ENCODE results near the gene KRTAP5-6.
"Not testable (repeated sequence)": the region's sequence is repeated elsewhere in the genome, so short reads cannot be mapped to it uniquely, and the experiment has no call there.

The KRTAP5-6 gene

DNA sequence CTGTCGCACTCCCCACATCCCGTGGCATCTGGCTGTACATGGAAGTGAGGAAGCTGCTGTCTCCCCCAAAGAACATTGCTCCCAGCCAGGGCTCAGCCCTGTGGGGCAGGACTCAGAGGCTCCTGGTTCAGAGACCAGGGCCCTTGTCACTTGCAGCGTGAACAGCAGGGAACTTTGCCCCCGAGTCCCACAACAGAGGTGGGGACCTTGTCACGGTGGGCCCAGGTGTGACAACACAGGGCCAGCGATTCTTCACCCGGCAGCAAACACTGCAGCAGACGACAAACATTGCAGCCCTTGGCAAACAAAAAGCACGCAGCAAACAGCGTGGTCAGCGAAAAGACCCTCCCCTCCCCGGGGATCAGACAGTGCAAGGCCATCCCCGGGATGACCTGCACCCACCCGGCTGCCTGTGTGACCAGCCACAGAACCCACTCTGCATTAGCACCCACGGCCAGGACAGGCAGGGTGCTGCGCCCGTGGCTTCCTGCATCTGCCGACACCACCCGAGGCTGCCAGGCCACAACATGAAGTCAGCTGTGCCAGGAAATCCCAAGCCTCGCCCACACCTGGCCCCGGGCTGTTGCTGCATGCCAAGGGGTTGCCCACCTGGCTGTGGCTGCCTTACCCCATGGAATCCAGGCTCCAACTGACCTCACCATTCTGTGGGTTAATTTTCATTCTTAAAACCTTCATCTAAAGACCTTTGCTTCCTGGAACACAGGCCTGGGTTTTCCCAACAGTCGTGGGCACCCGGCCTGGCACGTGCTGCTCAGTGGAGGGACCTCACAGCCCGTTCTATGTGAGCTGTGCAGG, 35.3 kb upstream of the KRTAP5-6 start:
- not testable (repeated sequence) for DNase-seq

DNA sequence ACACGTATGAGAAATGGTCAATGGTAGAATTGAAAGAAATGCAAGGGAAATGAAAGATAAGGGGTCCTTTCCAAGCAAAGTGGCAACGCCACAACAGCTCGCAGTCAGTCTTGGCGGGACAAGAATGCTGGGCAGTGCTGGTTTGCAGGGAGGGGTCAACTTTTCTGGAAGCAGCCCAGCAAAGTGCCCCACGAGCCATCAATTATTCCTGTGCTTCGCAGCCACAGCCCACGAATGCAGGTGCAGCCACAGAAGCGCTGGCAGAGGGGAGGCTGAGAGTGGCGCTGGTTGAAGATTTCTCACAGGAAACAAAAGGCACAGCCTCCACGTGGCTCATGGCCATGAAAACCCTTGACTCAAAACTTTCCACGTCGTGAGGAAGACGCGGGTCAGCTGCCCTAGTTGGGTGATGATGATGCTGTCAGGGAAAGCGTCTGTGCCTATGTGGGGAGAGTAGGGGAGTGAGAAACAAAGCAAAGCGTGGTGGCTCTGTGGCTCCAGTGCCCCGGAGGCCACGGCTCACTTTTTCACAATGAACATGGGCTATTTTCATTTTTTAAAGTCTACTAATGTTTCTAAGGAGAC, 34.2 kb upstream of the KRTAP5-6 start:
- DNase-seq = not testable (repeated sequence)

DNA sequence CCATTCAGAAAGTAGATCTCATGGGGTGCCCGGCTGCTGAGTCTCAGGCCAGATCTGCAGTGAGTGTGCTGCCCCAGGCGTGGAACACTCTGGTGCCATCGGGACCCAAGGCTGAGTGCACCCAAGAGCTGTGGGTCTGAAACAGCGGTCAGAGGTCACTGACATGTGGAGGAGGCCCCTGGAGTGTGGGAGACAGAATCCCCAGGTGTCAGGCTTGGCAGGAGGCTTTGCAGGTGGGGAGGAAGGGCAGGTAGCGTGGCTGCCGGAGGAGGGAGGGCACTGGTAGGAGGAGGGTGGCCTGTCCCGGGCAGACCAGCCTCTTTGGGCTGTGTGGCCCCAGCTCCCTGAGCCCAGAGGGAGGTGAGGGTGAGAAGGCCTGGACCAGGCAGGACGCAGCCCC, 31.7 kb upstream of the KRTAP5-6 start:
- no peak for DNase-seq

DNA sequence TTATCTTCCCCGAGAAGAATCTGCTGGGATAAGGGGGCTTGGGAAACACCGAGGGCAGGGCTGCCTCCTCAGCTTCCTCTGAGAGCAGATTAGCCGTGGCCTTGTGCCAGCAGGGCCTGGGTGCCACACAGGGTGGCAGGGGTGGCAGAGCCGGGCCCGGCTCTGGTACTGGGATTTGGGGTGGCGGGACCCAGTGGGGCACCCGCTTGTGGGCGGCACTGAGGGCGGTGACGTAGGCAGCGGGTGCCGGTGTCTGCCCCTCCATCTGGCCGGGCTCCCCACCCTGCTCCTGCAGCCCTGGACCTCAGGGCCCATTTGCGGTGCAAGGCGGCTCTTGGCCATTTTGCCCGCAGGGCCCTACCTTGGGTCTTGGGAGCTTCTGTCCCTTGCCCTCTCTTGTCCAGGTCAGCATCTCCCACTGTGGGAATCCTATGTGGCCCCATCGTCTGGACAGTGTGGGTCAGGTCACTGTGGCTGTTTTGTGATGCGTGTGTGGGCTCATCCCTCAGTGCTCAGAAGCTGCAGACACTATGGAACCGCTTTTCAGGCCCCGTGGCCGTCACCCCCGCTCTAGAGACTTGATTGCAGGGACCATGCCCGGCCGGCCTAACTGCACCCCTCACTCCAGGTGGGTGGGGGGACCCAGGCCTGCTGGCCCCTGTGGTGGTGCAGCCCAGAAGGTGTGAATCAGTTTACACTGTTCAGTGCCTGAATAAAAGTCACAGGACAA, 29.7 kb upstream of the KRTAP5-6 start:
- no peak for DNase-seq

DNA sequence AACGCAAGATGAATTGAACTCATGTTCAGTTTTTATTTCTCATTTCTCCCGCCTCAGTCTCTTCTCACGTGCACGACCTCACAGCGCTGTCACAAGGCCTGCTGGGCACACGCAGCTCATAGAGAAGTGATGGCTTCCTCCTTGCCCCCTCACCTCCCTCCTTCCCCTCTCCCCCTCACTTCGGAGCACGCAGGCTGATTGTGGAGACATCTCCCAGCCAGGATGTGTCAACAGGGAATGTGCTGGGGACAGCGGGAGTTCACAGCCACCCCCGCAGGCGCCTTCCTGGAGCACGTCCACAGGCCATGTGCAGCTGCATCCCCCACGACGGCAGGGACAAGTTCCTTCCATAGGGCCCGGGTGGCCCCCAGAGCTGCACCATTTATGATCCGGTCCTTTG, 29.1 kb upstream of the KRTAP5-6 start:
- no peak for DNase-seq

DNA sequence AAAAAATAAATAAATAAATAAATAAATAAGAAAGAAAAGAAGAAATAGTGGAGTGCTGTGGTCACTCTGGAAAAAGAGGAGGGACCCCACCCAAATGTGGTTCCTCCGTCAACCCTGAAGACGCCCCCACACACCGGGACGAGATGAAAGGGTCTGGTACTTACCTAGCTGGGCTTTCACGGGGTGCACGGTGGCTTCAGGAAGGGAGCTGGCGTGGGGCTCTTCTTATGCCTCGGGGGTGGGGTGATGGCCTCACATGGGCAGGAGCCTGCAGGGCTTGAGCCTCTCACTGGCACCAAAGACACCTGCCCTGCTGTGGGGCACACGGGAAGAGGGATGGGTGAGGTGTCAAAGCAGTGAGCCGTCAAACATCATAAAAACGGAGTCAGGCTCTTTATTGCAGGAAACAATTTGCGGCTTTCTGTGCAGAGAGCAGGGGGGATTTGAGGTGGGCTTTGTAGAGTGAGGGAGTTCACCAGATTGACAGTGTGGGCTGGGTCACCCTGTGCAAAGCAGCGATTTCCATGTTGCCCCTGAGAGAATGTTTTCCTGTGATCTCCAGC, 28.0 kb upstream of the KRTAP5-6 start:
- no peak for DNase-seq

DNA sequence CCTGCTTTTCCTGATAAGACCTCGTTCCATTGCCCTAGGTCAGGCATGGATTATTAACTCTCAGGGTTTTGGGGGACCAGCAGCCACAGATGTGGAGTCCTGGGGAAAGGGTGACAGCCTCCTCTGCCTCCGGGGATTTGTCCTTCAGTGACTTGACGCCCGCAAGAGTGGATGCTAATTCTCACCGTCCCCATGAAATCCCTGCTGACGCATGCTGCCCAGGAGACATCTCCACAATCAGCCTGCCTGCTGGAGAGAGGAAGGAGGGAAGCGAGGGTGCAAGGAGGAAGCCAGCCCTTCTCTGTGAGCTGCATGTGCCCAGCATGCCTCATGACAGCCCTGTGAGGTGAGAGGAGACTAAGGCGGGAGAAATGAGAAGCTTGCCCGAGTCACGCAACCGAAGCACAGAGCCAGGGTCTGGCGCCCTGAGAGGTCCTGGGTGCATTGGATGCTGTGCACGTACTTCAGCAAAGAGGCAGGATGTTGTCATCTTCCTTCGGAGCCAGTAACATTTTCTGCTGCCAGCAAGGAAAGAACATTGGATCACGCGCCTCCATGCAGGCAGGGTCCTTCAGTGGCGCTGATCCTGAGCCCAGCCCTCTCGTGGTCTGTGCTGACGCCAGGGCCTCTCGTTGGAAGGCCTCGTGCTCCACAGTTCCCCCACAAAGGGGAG, 27.3 kb upstream of the KRTAP5-6 start:
- no peak for DNase-seq

DNA sequence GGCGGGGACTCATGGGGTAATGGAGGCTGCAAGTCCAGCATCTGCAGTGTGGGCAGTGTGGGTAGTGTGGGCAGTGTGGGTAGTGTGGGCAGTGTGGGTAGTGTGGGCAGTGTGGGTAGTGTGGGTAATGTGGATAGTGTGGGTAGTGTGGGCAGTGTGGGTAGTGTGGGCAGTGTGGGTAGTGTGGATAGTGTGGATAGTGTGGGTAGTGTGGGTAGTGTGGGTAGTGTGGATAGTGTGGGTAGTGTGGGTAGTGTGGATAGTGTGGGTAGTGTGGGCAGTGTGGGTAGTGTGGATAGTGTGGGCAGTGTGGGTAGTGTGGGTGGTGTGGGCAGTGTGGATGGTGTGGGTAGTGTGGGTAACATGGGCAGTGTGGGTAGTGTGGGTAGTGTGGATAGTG, 26.5 kb upstream of the KRTAP5-6 start:
- not testable (repeated sequence) for DNase-seq

DNA sequence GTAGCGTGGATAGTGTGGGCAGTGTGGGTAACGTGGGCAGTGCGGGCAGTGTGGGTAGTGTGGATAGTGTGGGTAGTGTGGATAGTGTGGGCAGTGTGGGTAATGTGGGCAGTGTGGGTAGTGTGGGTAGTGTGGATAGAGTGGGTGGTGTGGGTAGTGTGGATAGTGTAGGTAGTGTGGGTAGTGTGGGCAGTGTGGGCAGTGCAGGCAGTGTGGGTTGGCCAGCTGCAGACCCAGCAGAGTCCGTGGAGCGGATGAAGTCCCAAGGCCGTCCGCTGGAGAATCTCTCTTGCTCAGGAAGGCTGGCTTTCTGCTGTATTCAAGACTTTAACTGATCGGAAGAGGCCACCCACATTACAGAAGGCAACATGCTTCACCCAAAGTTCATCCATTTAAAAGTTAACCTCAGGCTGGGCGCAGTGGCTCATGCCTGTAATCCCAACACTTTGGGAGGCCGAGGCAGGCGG, 26.1 kb upstream of the KRTAP5-6 start:
- DNase-seq = no peak

DNA sequence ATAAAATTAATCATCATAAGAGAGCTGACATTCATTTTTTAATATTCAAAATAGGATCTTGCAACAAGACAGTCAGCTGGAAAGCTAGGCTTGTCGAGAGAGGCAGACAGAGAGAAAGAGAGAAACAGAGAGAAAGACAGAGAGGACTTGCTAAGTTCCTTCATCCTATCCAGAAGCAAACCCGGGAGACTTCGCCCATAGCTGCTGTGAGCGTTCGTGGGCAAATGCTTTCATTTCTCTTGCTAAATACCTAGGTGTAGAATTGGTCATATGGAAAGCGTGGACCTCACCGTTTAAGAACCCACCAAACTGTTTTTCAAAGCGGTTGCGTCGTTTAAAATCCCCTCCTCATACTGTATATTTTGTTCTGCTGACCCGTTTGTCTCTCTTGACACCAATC, 25.3 kb upstream of the KRTAP5-6 start:
- no peak for DNase-seq

DNA sequence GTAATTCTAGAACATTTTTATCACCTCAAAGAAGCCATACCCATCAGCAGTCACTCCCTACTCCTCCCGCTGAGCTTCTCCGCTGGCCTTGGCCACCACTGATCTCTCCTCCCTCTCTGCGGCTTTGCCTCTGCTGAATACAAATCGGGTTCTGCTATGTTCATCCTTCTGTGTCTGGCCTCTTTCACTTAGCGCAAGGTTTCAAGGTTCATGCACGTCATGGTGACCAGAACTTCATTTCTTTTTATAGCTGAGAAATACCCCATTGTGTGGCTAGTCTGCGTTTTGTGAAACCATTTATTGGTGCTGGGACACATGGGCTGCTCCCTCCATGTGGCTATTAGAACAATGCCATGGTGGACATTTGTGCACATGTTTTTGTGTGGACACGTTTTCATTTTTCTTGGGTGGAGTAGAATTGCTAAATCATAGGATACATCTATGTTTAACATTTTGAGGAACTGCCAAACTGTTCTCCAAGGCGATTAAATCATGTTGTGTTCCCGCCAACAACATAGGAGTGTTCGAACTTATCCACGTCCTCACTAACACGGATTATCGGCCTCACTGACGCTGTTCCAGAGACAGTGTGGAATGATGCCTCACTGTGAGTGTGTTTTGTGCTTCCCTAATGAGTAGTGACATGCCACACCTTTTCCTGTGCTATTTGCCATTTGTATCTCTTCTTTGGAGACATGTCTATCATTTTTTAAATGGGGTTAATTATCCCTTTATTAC, 24.2 kb upstream of the KRTAP5-6 start:
- no peak for DNase-seq

DNA sequence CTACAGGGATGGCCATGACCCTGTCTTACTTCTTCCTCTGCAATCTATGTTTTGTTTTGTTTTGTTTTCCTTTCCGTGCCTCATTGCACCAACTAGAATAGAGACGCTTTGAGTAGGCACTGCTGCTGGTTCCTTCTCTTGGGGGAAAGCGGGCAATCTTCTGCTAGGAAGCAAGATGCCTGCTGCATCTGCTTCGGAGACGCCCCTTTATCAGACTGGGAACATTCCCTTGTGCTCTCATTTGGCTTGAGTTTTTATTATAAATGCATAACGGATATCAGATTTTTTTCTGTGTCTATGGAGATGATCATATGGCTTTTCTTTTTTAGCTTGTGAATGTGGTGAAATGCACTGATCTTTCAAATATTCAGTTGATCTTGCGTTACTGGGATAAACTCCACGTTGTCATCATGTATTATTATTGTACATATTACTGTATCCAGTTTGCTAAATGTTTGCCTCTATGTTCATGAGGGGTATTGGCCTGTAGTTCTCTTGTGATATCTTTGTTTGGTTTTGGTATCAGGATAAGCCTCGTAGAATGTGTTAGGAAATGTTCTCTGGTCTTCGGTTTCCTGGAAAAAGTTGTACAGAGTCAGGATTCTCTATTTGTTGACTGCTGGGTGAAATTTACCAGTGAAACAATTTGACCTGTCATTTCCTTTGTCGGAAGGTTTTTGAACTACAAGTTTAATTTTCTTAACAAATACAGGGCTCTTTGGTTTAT, 23.4 kb upstream of the KRTAP5-6 start:
- no peak for DNase-seq

DNA sequence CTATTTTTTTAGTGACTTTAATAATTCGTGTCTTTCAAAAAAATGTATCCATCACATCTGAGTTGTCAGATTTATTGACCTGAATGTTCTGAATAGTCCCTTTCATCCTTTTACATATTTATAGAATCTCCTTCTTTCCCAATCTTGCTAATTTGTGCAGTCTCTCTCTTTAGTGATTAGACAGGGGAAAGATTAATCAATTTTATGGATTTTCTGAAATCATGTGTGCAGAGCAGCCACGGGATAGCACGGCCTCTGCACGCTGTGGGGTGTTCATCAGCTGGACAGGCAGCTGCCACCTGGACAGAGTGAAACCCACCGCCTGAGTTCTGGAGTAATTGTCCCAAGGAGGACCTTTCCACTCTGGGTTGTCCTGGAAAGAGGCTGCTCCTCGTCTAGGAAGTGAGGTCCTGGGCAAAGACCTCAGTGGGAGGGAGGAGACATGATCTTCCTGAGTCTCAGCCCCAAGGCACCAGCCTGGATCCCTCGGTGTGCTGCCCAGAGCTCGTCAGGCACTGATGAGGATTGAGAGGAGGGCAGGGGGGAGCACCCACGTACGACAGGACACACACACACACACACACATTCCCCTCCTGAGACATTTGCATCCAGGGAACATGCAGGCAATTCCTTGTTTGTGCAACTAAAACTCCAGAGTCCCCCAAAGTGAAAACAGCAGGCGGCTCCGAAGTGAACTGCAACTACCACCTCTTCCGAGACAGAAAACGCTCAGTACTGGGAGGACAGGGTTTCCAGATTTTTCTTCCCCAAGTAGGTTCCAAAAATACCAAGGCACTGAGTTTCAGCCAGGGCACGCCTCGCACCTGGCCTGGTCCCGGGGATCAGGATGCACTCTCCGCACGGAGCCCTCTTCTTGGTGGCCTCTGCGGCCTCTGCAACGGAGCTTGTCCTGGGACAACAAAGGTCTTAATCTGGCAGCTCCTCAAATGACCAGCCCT, 22.5 kb upstream of the KRTAP5-6 start:
- no peak for DNase-seq

DNA sequence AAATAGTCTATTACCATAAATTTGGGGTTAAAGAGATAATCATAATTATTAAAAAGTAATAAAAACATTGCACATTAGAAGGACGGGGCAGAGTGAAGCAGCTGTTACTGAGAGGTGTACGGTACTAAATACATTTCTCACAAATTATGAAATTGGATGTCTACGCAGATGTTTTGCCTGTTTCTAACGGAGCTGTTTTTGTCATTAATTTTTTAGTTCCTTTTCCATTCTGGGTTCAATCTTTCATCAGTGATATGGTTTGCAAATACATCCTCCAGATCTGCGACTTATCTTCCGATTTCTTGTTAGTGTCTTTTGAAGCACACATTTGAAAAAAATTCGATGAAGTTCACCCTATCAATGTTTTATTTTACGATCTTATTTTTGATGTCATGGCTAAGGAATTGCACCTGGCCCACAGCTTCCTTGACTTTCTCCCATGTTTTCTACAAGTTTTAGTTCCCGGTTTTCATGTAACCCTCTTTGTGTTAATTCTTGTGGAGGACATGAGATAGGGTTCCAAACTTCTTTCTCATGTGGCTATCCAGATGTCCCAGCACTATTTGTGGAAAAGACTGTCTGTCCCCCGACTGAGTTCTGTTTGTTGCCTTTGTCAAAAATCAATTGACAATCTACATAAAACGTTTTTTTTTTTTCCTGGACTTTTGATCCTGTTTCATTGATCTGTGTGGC, 21.3 kb upstream of the KRTAP5-6 start:
- no peak for DNase-seq

DNA sequence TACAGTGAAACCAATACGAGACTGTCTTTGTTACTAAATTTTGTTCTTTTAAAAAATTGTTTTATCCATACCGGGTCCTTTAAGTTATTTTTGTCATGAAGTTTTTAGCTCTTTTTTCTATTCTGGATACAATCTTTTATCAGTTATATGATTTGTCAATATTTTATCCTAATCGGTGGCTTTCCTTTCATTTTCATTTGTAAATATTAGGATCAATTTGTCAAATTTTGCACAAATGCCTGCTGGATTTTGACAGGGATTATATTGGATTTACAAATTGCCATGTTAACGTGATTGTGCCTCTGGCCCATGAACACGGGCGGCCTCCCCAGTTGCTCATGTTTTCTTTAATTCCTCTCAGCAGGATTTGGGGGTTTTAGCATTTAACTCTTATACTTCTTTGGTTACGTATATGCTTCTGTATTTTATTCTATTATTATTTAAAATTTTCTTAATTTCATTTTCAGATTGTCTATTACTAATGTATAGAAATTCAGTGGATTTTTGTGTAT, 20.7 kb upstream of the KRTAP5-6 start:
- DNase-seq = no peak

DNA sequence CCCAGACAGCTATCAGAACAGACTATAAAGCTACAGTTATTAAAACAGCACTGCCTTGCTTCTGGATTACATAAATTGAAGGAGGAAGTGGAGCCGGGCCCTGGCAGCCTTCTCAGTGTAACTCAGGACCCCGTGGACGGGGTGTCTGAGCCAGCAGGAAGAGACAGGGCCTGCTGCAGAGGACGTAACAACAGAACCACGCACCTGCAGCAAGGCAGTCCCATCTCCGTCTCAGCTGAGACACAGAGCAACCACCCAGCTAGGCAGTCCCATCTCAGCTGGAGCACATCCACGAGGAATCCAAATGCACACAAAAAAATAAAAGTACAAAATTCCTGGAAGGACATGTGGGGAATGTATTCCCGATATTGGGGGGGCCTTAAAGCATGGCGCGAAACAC, 17.1 kb upstream of the KRTAP5-6 start:
- no peak for DNase-seq

DNA sequence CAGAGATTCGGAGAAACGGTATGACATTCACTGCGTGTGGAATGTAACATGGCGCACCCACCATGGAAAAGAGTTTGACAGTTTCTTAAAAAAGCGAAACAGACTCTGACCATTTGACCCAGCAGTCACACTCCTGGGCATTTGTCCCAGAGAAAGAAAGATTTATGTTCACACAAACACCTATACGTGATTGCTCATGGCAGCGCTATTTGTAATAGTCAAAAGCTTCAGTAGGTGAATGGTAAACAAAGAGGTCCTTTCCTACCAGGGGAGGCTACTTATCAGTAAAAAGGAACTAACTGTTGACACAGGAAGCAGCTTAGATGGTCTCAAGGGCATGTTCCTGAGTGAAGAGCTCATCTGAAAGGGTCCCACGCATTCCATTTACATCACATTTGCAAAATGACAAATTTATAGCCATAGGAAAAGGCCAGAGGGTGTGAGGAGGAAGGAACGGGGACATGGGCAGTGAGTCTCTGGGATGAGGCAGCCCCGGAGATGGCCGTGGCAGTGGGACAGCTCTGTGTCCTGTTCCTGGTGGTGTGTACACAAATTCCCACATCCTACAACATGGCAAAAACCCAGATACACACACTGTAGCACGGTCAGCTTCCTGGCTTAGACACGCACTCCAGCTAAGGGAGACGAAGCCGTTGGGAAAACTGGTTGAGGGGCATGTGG, 14.6 kb upstream of the KRTAP5-6 start:
- DNase-seq = no peak

DNA sequence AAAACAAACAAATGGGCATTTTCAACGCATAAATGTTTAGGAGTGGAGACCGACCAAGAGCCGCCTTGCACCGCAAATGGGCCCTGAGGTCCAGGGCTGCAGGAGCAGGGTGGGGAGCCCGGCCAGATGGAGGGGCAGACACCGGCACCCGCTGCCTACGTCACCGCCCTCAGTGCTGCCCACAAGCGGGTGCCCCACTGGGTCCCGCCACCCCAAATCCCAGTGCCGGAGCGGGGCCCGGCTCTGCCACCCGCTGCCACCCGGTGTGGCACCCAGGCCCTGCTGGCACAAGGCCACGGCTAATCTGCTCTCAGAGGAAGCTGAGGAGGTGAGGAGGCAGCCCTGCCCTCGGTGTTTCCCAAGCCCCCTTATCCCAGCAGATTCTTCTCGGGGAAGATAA, 13.8 kb upstream of the KRTAP5-6 start:
- DNase-seq = not testable (repeated sequence)

Data from amniotic stem cell (primary cell).